ENCODE data around the gene C2CD3. TPM values are rescaled to one million over a fixed set of nuclear protein-coding genes. Genes with fewer than 3 reads are reported as not detected.

Gene C2CD3
- 25.6 TPM for polyA plus RNA-seq (ENCODE audit: insufficient read length)
- long read RNA-seq, donor 1 = 0 reads
- long read RNA-seq, donor 2 = 0 reads
- long read RNA-seq, donor 3, partial matches to known transcripts = 0 of 1 reads
- long read RNA-seq, donor 3, other reads (novel, unspliced or antisense) = 0 of 1 reads
- long read RNA-seq, donor 4 = 0 reads
- long read RNA-seq, donor 5, partial matches to known transcripts = 0 of 1 reads
- long read RNA-seq, donor 5, other reads (novel, unspliced or antisense) = 0 of 1 reads
- long read RNA-seq, donor 6, full-length matches to known transcripts = 1 of 1 reads
- long read RNA-seq, donor 6, partial matches to known transcripts = 0 of 1 reads
- long read RNA-seq, donor 6, other reads (novel, unspliced or antisense) = 0 of 1 reads
- long read RNA-seq, donor 7, full-length matches to known transcripts = 2 of 2 reads
- long read RNA-seq, donor 7, partial matches to known transcripts = 0 of 2 reads
- long read RNA-seq, donor 7, other reads (novel, unspliced or antisense) = 0 of 2 reads
- long read RNA-seq, donor 8, full-length matches to known transcripts = 1 of 1 reads
- long read RNA-seq, donor 8, partial matches to known transcripts = 0 of 1 reads
- long read RNA-seq, donor 8, other reads (novel, unspliced or antisense) = 0 of 1 reads

DNA sequence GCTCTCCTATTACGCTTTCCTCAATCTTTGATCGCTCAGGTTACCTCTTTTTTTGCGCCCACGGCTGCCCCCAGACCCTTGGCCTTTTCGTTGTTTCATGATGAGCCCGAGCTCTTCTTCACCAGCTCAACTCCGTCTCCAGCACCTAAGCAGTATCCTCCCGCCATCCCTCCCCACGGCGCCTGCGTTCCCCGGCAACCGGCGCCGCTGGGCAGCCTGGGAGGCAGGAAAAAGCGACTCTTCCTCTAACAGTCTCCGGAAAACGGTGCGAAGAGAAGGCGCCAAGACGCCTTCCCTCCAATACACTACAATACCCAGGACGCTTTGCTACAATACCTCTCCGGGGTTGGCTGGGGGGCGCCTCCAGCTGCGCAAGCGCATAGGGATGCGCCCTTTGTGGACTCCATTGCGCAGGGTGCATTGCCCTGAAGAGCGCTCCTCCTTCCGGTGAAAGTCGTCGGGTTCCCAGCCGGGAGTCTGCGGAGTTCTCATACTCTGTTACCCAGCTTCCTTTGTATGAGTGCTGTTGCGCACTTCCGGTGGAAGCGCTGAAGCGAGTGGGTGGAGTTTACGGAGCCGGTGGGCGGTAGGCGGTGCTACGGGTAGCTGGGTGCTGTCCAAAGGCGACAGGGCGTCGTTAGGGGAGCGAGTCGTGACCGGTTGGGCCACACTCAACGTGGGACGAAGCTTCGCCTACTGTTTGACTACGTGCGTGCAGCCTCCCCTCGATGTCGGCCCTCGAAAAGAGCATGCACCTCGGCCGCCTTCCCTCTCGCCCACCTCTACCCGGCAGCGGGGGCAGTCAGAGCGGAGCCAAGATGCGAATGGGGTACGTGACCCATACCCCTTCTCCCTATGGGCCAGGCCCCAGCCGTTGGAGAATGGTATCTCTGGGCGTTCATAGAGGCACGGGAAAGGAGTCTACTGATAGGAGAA, at the start of gene C2CD3, which contains the start of gene PPME1:
TSS of gene C2CD3 (minus strand) at position 309 of the 936 bp plus-strand sequence. CDS start at position 99, 210 bp downstream.
TSS of gene PPME1 (plus strand) at position 596 of the 936 bp plus-strand sequence. CDS start at position 729, 133 bp downstream.
- peak; percentile 99 for DNase-seq

- peak; percentile 4 for DNase-seq
These were observed 49.6 kb upstream of the C2CD3 start for GRCh38 chr11:74220376-74220775.

DNA sequence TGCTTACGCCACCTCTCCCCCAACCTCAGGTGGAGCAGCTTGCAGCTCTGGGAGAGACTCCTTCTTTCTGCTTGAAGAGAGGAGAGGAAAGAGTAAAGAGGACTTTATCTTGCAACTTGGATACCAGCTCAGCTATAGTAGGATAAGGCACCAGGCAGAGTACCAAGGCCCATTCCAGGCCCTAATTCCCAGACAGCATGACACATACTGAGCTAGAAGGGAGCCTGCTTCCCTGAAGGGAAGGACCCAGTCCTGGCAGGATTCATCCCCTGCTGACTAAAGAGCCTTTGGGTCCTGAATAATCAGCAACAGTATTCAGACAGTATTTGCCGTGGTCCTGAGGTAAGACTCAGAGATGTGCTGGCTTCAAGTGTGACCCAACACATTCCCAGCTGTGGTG, 41.7 kb upstream of the C2CD3 start:
- no peak for DNase-seq

DNA sequence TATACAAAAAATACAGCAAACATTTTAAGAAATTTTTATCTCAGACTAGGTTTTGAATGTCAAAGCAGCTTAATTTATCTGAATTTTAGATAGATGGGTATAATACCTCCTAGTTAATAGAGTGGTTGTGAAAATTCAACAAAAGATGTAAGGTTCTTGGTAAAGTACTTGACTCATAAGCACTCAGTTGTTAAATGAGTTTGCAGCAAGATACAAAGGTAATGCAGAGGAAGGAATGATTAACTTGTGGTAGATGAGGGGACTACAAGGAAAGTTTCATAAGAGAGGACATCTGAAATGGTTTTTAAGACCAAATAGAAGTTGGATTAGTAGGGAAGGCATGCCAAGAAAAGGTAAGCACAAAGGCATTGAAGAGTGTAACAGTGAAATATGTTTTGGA, 37.7 kb upstream of the C2CD3 start:
- no peak for DNase-seq

DNA sequence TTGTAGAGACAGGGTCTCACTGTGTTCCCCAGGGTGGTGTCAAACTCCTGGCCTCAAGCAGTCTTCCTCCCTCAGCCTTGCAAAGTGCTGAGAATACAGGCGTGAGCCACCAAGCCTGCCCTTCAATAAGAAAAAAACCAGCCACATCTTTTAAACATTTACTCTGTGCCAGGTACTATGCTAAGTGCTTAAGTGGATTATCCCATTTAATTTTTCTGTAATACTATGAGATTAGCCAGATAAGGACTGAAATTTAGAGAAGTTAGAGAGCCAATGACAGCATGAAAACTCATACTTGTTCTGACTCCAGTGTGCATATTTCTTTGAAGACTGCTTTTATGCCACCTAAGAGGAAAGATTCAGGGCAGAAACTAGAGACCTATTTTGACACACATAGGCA, 35.9 kb upstream of the C2CD3 start:
- DNase-seq = no peak

DNA sequence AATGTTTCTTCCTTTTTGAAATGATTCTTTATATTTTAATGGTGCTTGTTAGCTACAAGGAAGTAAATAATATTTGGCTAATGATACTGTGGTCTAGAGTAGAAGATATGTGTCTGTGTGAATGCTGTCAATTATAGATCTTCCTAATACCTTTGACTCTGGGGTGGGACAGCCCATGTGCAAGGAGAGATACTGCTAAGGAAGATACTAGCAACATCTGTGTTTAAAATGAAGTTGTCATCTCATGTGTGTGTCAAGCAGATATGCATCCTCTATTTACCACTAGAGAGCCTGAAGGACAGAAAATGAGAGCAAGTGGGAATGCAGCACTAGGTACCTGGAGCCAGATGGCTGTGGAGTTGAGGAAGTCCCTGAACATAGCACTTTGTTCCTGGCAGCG, 34.4 kb upstream of the C2CD3 start:
- no peak for DNase-seq

DNA sequence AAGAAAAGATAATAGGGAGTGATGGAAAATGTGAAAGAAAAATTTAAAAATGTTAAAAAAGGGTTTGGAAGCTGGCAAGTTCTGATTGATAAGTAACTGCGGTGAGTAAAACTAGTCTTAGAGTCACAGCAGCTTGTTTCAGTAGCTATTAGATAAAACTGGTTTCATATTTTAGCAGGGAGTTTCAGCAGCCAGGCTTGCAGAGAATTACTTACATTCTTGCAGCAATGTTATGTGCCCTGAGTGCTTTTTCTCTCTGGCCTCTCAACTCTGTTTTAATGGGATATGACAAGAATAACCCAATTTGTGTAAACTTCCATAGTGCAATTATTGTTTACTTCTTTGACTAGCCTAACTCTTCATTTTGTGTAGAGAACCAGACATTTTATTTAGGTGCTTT, 33.9 kb upstream of the C2CD3 start:
- no peak for DNase-seq

DNA sequence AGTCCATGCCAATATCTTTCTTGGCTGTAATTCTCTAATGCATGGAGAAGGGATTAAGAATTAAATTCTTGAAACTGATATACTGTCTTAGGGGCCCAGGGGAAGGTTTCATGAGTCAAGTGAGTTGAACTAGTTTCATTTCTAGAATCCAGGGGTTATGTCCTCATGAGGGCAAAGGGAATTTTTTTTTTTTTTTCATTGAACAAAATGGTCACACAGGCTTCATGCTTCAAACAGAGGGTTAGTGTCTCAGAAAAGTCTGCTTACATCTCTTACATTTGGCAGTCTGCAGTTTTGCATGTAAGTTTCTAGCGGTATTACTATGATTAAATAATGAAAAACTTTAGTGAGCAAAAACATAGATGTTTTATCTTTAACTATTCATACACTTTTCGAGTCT, 33.2 kb upstream of the C2CD3 start:
- no peak for DNase-seq

- no peak for DNase-seq
These were observed 26.1 kb upstream of the C2CD3 start for GRCh38 chr11:74196781-74197486.

GRCh38 chr11:74195828-74196227, 25.0 kb upstream of the C2CD3 start:
- no peak for DNase-seq

DNA sequence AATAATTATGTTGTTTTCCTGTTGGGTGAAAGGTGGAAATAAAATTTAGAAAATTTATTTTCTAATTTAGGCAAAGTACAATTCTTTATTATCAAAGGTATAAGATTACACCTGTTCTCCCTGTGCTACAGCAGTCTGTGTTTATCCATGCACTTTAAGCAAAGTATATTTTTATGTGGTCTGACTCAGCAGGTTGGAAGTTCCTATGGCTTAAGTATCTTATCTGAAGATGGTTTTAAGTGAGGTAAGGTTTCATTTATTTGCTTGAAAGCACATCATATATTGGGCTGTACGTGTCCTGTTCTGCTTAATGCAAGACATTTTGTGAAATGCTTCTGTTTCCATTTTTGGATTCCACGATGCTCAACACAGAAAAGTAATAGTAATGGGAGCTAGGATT, 14.9 kb upstream of the C2CD3 start:
- no peak for DNase-seq

- DNase-seq = no peak
These were observed 14.5 kb upstream of the C2CD3 start for GRCh38 chr11:74185285-74185684.

- DNase-seq = no peak
These were observed 11.8 kb upstream of the C2CD3 start for GRCh38 chr11:74182635-74183034.

- no peak for DNase-seq
These were observed 8.6 kb upstream of the C2CD3 start for GRCh38 chr11:74179234-74180052.

DNA sequence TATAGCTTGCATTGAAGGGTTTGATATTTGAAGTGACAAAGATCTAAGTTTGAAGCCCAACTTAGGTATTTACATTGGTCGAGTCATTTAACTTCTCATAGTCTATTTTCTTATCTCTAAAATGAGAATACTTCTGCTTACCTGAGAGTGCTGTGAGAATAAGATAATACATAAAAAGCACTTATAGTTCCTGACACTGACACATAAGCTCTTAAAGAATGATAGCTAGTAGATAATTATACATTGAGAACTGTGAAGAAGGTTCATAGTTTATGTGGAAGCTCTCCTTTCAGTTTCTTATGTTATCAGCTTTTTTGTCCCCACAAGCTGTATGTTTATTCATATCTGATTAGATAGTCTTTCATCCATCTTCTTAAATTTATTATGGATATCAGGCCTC, 5.1 kb upstream of the C2CD3 start:
- no peak for DNase-seq

- no peak for DNase-seq
These were observed 1.2 kb upstream of the C2CD3 start for GRCh38 chr11:74171997-74172396.

- DNase-seq = no peak
These were observed 797 bp upstream of the C2CD3 start for GRCh38 chr11:74171630-74171968.

DNA sequence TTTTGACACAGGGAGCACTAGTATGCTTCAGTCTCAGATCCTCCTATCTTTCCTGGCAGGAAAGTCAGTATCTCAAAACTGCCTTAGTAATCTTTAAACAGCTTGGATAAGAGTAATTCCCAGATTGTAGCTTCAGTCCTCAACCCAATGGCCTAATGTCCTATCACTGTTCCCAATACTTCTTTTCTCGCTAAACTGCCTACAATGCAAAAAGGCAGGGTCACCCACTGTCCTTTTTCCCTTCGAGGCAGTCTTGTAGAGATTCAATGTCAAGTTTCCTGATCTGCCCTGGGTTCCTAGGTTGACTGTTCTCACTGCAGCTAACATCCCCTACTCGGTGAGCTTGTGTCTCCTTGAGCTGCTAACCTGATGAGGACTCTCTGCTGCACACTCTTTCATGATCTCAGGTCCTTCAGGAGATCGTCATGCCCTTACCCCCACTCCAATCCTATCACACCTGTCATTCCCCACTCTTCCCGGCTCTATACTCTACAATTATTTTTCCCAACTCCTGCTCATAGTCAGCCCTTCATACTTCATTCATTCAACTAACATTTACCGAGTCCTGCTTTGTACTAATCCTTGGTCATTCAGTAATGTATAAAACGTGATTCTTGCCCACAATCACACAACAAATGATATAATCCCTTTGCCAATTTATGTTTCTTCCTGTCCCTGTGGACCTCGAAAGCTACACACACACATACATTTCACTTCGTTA, 904 bp downstream of the C2CD3 start:
- DNase-seq = no peak

- DNase-seq = no peak
These were observed 2.0 kb downstream of the C2CD3 start for GRCh38 chr11:74168838-74169237.

Data from left kidney (tissue), 8 donors.